MM.1S (cell line): ENCODE results near the gene SEMA3A.

Source experiments
- CTCF ChIP-seq: fragments of 300-600 bp; sonication (generic); IDR thresholded peaks from 2 replicates; pipeline ENCODE4 v1.5.1; 2016; ENCODE audit warnings: antibody characterized with exemption, low read length, mixed read lengths
- EZH2 ChIP-seq: fragments of 300-600 bp; sonication (generic); optimal IDR thresholded peaks from 2 replicates; pipeline ENCODE3; 2017; ENCODE audit warnings: low read depth, mild to moderate bottlenecking, antibody characterized with exemption, low read length, mixed read lengths
- EZH2phosphoT487 ChIP-seq: fragments of 300-600 bp; sonication (generic); IDR thresholded peaks from 2 replicates; pipeline ENCODE4 v1.6.1; 2018; ENCODE audit warnings: antibody characterized with exemption, low read length

- TF ChIP-seq CTCF = no peak
- TF ChIP-seq EZH2 = no peak
- no peak for TF ChIP-seq EZH2phosphoT487
Measured at GRCh38 chr7:83931968-83932367, 262.6 kb downstream of the SEMA3A start.
